ENCODE data around the gene CCNE1. TPM values are rescaled to one million over a fixed set of nuclear protein-coding genes. Genes with fewer than 3 reads are reported as not detected.

CCNE1 gene
- polyA plus RNA-seq, 1 donor (not counting 4 experiments of a cell fraction or from before 2014, with no cell fraction given) = 11.2 TPM

GRCh38 chr19:29861574-29861973, 49.8 kb downstream of the CCNE1 start:
- H2AFZ ChIP-seq (ENCODE audit: control insufficient read depth, low read length) = no peak overlapping the region
- H3K9ac ChIP-seq (ENCODE audit: control insufficient read depth, extremely low read depth, insufficient read depth, low read length) = no peak overlapping the region
- H3K9me3 ChIP-seq (ENCODE audit: control insufficient read depth, low read depth, low read length) = no peaks in the 10 kb centered on the region
- no peaks in the 10 kb centered on the region for H3K79me2 ChIP-seq (ENCODE audit: control insufficient read depth, insufficient read depth, low read length)
- peaks cover 4% of the 10 kb centered on the region for H3K27me3 ChIP-seq (ENCODE audit: control insufficient read depth, extremely low read depth, insufficient read depth, low read length)
- TF ChIP-seq EZH2 (IDR thresholded peaks at IDR 0.05; ENCODE audit: low read length) (no peak), CTCF (optimal IDR thresholded peaks at IDR 0.05 in 1 of 3, IDR thresholded peaks at IDR 0.05 in 1 of 3, conservative IDR thresholded peaks at IDR 0.05 in 1 of 3; ENCODE audit: extremely low read depth in 1 of 3, insufficient read depth in 2 of 3, low read length in 3 of 3) (no peak)
- DNase-seq (ENCODE audit: low read depth, low spot score) = no peak
- no peaks in the 10 kb centered on the region for H3K4me1 ChIP-seq (ENCODE audit: control insufficient read depth, extremely low read depth, insufficient read depth, low read length)
- no peak overlapping the region for H3K27ac ChIP-seq (ENCODE audit: control insufficient read depth, insufficient read depth, low read length)
- H3K4me2 ChIP-seq (ENCODE audit: control insufficient read depth, extremely low read depth, insufficient read depth, low read depth, low read length) = no peak overlapping the region
- no peak overlapping the region for H3K4me3 ChIP-seq (ENCODE audit: control insufficient read depth in 2 of 3, extremely low read depth in 1 of 3, insufficient read depth in 2 of 3, low read depth in 1 of 3, low read length in 3 of 3)
- H3K9me1 ChIP-seq (ENCODE audit: control insufficient read depth, extremely low read depth, insufficient read depth, low read length) = no peaks in the 10 kb centered on the region
- dilution Hi-C loops (cut with MboI; ENCODE audit: extremely low pct_ligation_motif_present, low sequenced_read_pairs) = no loop called here
- H4K20me1 ChIP-seq (ENCODE audit: control insufficient read depth, extremely low read depth, insufficient read depth, low read length) = no peaks in the 10 kb centered on the region
- no peak for FAIRE-seq
- H3K36me3 ChIP-seq (ENCODE audit: control insufficient read depth in 2 of 2, extremely low read depth in 1 of 2, insufficient read depth in 2 of 2, low read length in 2 of 2) = no peaks in the 10 kb centered on the region

GRCh38 chr19:29866011-29866410, 54.2 kb downstream of the CCNE1 start:
- H3K9ac ChIP-seq (ENCODE audit: control insufficient read depth, extremely low read depth, insufficient read depth, low read length) = no peak overlapping the region
- H3K36me3 ChIP-seq (ENCODE audit: control insufficient read depth in 2 of 2, extremely low read depth in 1 of 2, insufficient read depth in 2 of 2, low read length in 2 of 2) = no peaks in the 10 kb centered on the region
- dilution Hi-C loops (cut with MboI; ENCODE audit: extremely low pct_ligation_motif_present, low sequenced_read_pairs) = no loop called here
- TF ChIP-seq EZH2 (IDR thresholded peaks at IDR 0.05; ENCODE audit: low read length) (no peak), CTCF (optimal IDR thresholded peaks at IDR 0.05 in 1 of 3, IDR thresholded peaks at IDR 0.05 in 1 of 3, conservative IDR thresholded peaks at IDR 0.05 in 1 of 3; ENCODE audit: extremely low read depth in 1 of 3, insufficient read depth in 2 of 3, low read length in 3 of 3) (no peak)
- H2AFZ ChIP-seq (ENCODE audit: control insufficient read depth, low read length) = no peak overlapping the region
- no peaks in the 10 kb centered on the region for H4K20me1 ChIP-seq (ENCODE audit: control insufficient read depth, extremely low read depth, insufficient read depth, low read length)
- H3K9me1 ChIP-seq (ENCODE audit: control insufficient read depth, extremely low read depth, insufficient read depth, low read length) = no peaks in the 10 kb centered on the region
- H3K4me1 ChIP-seq (ENCODE audit: control insufficient read depth, extremely low read depth, insufficient read depth, low read length) = no peaks in the 10 kb centered on the region
- no peak overlapping the region for H3K4me3 ChIP-seq (ENCODE audit: control insufficient read depth in 2 of 3, extremely low read depth in 1 of 3, insufficient read depth in 2 of 3, low read depth in 1 of 3, low read length in 3 of 3)
- H3K27ac ChIP-seq (ENCODE audit: control insufficient read depth, insufficient read depth, low read length) = no peak overlapping the region
- no peaks in the 10 kb centered on the region for H3K9me3 ChIP-seq (ENCODE audit: control insufficient read depth, low read depth, low read length)
- no peaks in the 10 kb centered on the region for H3K79me2 ChIP-seq (ENCODE audit: control insufficient read depth, insufficient read depth, low read length)
- H3K4me2 ChIP-seq (ENCODE audit: control insufficient read depth, extremely low read depth, insufficient read depth, low read depth, low read length) = no peak overlapping the region
- FAIRE-seq = no peak
- no peak for DNase-seq (ENCODE audit: low read depth, low spot score)
- H3K27me3 ChIP-seq (ENCODE audit: control insufficient read depth, extremely low read depth, insufficient read depth, low read length) = peaks cover 4% of the 10 kb centered on the region

Measured in keratinocyte (primary cell).